ENCODE measurements around the gene TNK1.

DNA sequence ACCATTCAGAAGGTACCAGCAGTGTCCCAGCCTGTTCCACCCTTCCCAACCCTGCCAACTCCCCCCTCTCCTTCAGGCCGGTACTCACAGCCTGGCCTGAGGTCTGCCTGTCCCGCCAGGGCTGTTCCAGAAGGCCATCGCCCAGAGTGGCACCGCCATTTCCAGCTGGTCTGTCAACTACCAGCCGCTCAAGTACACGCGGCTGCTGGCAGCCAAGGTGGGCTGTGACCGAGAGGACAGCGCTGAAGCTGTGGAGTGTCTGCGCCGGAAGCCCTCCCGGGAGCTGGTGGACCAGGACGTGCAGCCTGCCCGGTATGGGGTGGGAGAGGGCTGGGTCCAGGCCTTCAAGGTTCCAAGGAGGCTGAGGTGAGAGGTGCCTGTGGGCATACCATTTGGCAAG lies 33.9 kb downstream of the TNK1 start:
- TF ChIP-seq, protein P1, sequence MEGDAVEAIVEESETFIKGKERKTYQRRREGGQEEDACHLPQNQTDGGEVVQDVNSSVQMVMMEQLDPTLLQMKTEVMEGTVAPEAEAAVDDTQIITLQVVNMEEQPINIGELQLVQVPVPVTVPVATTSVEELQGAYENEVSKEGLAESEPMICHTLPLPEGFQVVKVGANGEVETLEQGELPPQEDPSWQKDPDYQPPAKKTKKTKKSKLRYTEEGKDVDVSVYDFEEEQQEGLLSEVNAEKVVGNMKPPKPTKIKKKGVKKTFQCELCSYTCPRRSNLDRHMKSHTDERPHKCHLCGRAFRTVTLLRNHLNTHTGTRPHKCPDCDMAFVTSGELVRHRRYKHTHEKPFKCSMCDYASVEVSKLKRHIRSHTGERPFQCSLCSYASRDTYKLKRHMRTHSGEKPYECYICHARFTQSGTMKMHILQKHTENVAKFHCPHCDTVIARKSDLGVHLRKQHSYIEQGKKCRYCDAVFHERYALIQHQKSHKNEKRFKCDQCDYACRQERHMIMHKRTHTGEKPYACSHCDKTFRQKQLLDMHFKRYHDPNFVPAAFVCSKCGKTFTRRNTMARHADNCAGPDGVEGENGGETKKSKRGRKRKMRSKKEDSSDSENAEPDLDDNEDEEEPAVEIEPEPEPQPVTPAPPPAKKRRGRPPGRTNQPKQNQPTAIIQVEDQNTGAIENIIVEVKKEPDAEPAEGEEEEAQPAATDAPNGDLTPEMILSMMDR (IDR thresholded peaks at IDR 0.05) = no peak
- no peak for TF ChIP-seq POLR2A (IDR thresholded peaks at IDR 0.05)
